Measurements from ENCODE around the gene SH3RF1.
"Not testable (repeated sequence)": the region's sequence is repeated elsewhere in the genome, so short reads cannot be mapped to it uniquely, and the experiment has no call there.

Gene SH3RF1

GRCh38 chr4:169270810-169271691 lies at the start of gene SH3RF1:
Gene SH3RF1 (minus strand): TSS chr4:169270956. CDS start chr4:169269212, 1,744 bp downstream.
- no peak for DNase-seq

GRCh38 chr4:169315530-169316343 lies 45.0 kb upstream of the SH3RF1 start:
- DNase-seq, result no peak

- DNase-seq, result no peak
These were observed 44.1 kb upstream of the SH3RF1 start for GRCh38 chr4:169314906-169315305.

GRCh38 chr4:169313732-169314131 lies 43.0 kb upstream of the SH3RF1 start:
- no peak for DNase-seq

GRCh38 chr4:169312690-169313422 lies 42.1 kb upstream of the SH3RF1 start:
- no peak for DNase-seq

GRCh38 chr4:169311643-169312365 lies 41.0 kb upstream of the SH3RF1 start:
- DNase-seq, result no peak

- no peak for DNase-seq
These were observed 38.7 kb upstream of the SH3RF1 start for GRCh38 chr4:169309326-169309967.

GRCh38 chr4:169307576-169307975 lies 36.8 kb upstream of the SH3RF1 start:
- DNase-seq, result no peak

- no peak for DNase-seq
These were observed 34.9 kb upstream of the SH3RF1 start for GRCh38 chr4:169305651-169306050.

GRCh38 chr4:169305173-169305572 lies 34.4 kb upstream of the SH3RF1 start:
- no peak for DNase-seq

GRCh38 chr4:169295822-169296221 lies 25.1 kb upstream of the SH3RF1 start:
- no peak for DNase-seq

GRCh38 chr4:169293343-169294176 lies 22.8 kb upstream of the SH3RF1 start:
- DNase-seq, result no peak

GRCh38 chr4:169287983-169288382 lies 17.2 kb upstream of the SH3RF1 start:
- not testable (repeated sequence) for DNase-seq

- DNase-seq, result no peak
These were observed 16.0 kb upstream of the SH3RF1 start for GRCh38 chr4:169286562-169287301.

GRCh38 chr4:169283114-169283509 lies 12.4 kb upstream of the SH3RF1 start:
- no peak for DNase-seq

- DNase-seq, result no peak
These were observed 11.8 kb upstream of the SH3RF1 start for GRCh38 chr4:169282429-169283113.

- no peak for DNase-seq
These were observed 8.4 kb upstream of the SH3RF1 start for GRCh38 chr4:169279108-169279507.

- no peak for DNase-seq
These were observed 7.9 kb upstream of the SH3RF1 start for GRCh38 chr4:169278624-169279023.

- not testable (repeated sequence) for DNase-seq
These were observed 7.1 kb upstream of the SH3RF1 start for GRCh38 chr4:169277838-169278237.

- no peak for DNase-seq
These were observed 4.4 kb upstream of the SH3RF1 start for GRCh38 chr4:169275180-169275579.

Measured in activated effector memory CD4-positive, alpha-beta T cell treated with Interleukin-2 at 50 U/mL for 16 hours (primary cell).